ENCODE results near the gene NFE2L3.
A peak's percentile ranks its signal among the peaks of the same experiment; 100 is the strongest.
"Not testable (repeated sequence)": the region's sequence is repeated elsewhere in the genome, so short reads cannot be mapped to it uniquely, and the experiment has no call there.

The NFE2L3 gene

GRCh38 chr7:26151953-26152781 lies at the start of gene NFE2L3:
Gene NFE2L3, plus strand, starts transcription at chr7:26152198. Its CDS starts 301 bp downstream, at chr7:26152499.
- Mint-ChIP-seq H3K27ac (peak within 1 kb of the TSS; percentile 87), H3K27me3 (no peaks in the 10 kb centered on the region), H3K4me1 (peaks cover 33% of the 10 kb centered on the region), H3K36me3 (no peaks in the 10 kb centered on the region), H3K4me3 (peak within 1 kb of the TSS; percentile 93), H3K9me3 (no peaks in the 10 kb centered on the region)
- peak; percentile 75 to 77 for DNase-seq (ENCODE audit: low spot score in 2 of 2)
- peak; percentile 76 for ATAC-seq (ENCODE audit: low read depth)

GRCh38 chr7:26103596-26103995 lies 48.4 kb upstream of the NFE2L3 start:
- no peak overlapping the region for H3K4me3 Mint-ChIP-seq
- peaks cover 1% of the 10 kb centered on the region for H3K9me3 Mint-ChIP-seq
- peaks cover 14% of the 10 kb centered on the region for H3K4me1 Mint-ChIP-seq
- no peak for DNase-seq (ENCODE audit: low spot score in 2 of 2)
- no peaks in the 10 kb centered on the region for H3K36me3 Mint-ChIP-seq
- no peak for ATAC-seq (ENCODE audit: low read depth)
- H3K27ac Mint-ChIP-seq, result no peak overlapping the region
- H3K27me3 Mint-ChIP-seq, result peaks cover 1% of the 10 kb centered on the region

- no peak for DNase-seq (ENCODE audit: low spot score in 2 of 2)
- ATAC-seq (ENCODE audit: low read depth), result no peak
- Mint-ChIP-seq H3K4me1 (peaks cover 14% of the 10 kb centered on the region), H3K9me3 (peaks cover 1% of the 10 kb centered on the region), H3K27me3 (peaks cover 1% of the 10 kb centered on the region), H3K36me3 (no peaks in the 10 kb centered on the region), H3K27ac (no peak overlapping the region), H3K4me3 (no peak overlapping the region)
These were observed 46.8 kb upstream of the NFE2L3 start for GRCh38 chr7:26105236-26105635.

GRCh38 chr7:26105931-26106330 lies 46.1 kb upstream of the NFE2L3 start:
- H3K27me3 Mint-ChIP-seq, result peaks cover 1% of the 10 kb centered on the region
- no peaks in the 10 kb centered on the region for H3K36me3 Mint-ChIP-seq
- DNase-seq (ENCODE audit: low spot score in 2 of 2) (no peak), ATAC-seq (ENCODE audit: low read depth) (no peak)
- no peak overlapping the region for H3K4me3 Mint-ChIP-seq
- H3K9me3 Mint-ChIP-seq, result peaks cover 1% of the 10 kb centered on the region
- peaks cover 13% of the 10 kb centered on the region for H3K4me1 Mint-ChIP-seq
- no peak overlapping the region for H3K27ac Mint-ChIP-seq

- Mint-ChIP-seq H3K27ac (no peak overlapping the region), H3K4me3 (no peak overlapping the region), H3K4me1 (no peaks in the 10 kb centered on the region), H3K36me3 (no peaks in the 10 kb centered on the region), H3K9me3 (no peaks in the 10 kb centered on the region), H3K27me3 (no peaks in the 10 kb centered on the region)
- no peak for ATAC-seq (ENCODE audit: low read depth)
- DNase-seq (ENCODE audit: low spot score in 2 of 2), result no peak
These were observed 39.7 kb upstream of the NFE2L3 start for GRCh38 chr7:26112203-26112740.

GRCh38 chr7:26115650-26116049 lies 36.3 kb upstream of the NFE2L3 start:
- H3K4me1 Mint-ChIP-seq, result no peaks in the 10 kb centered on the region
- DNase-seq (ENCODE audit: low spot score in 2 of 2) (no peak), ATAC-seq (ENCODE audit: low read depth) (no peak)
- H3K27me3 Mint-ChIP-seq, result peaks cover 1% of the 10 kb centered on the region
- H3K9me3 Mint-ChIP-seq, result no peaks in the 10 kb centered on the region
- no peak overlapping the region for H3K4me3 Mint-ChIP-seq
- H3K36me3 Mint-ChIP-seq, result no peaks in the 10 kb centered on the region
- no peak overlapping the region for H3K27ac Mint-ChIP-seq

GRCh38 chr7:26117142-26117807 lies 34.7 kb upstream of the NFE2L3 start:
- Mint-ChIP-seq H3K4me1 (no peaks in the 10 kb centered on the region), H3K27me3 (peaks cover 1% of the 10 kb centered on the region), H3K9me3 (no peaks in the 10 kb centered on the region), H3K36me3 (no peaks in the 10 kb centered on the region), H3K27ac (no peak overlapping the region), H3K4me3 (no peak overlapping the region)
- ATAC-seq (ENCODE audit: low read depth), result no peak
- no peak for DNase-seq (ENCODE audit: low spot score in 2 of 2)

GRCh38 chr7:26117970-26118369 lies 34.0 kb upstream of the NFE2L3 start:
- H3K4me3 Mint-ChIP-seq, result no peak overlapping the region
- H3K9me3 Mint-ChIP-seq, result no peaks in the 10 kb centered on the region
- H3K4me1 Mint-ChIP-seq, result peaks cover 5% of the 10 kb centered on the region
- H3K27ac Mint-ChIP-seq, result no peak overlapping the region
- DNase-seq (ENCODE audit: low spot score in 2 of 2) (no peak), ATAC-seq (ENCODE audit: low read depth) (no peak)
- H3K36me3 Mint-ChIP-seq, result no peaks in the 10 kb centered on the region
- H3K27me3 Mint-ChIP-seq, result peaks cover 1% of the 10 kb centered on the region

GRCh38 chr7:26122745-26123144 lies 29.3 kb upstream of the NFE2L3 start:
- Mint-ChIP-seq H3K4me3 (no peak overlapping the region), H3K4me1 (peaks cover 16% of the 10 kb centered on the region), H3K9me3 (no peaks in the 10 kb centered on the region), H3K36me3 (no peaks in the 10 kb centered on the region), H3K27ac (no peak overlapping the region), H3K27me3 (peaks cover 4% of the 10 kb centered on the region)
- ATAC-seq (ENCODE audit: low read depth) (no peak), DNase-seq (ENCODE audit: low spot score in 2 of 2) (no peak)

- H3K27me3 Mint-ChIP-seq; ATAC-seq (ENCODE audit: low read depth); DNase-seq (ENCODE audit: low spot score in 2 of 2); H3K4me3 Mint-ChIP-seq; H3K36me3 Mint-ChIP-seq; H3K27ac Mint-ChIP-seq; H3K9me3 Mint-ChIP-seq: not testable (repeated sequence)
- peaks cover 17% of the 10 kb centered on the region for H3K4me1 Mint-ChIP-seq
These were observed 27.2 kb upstream of the NFE2L3 start for GRCh38 chr7:26124775-26125174.

GRCh38 chr7:26127411-26127810 lies 24.6 kb upstream of the NFE2L3 start:
- no peaks in the 10 kb centered on the region for H3K9me3 Mint-ChIP-seq
- ATAC-seq (ENCODE audit: low read depth) (peak; percentile 97), DNase-seq (ENCODE audit: low spot score in 2 of 2) (peak in 1 of 2 donors; percentile 20)
- no peaks in the 10 kb centered on the region for H3K36me3 Mint-ChIP-seq
- H3K4me1 Mint-ChIP-seq, result peaks cover 16% of the 10 kb centered on the region
- H3K27ac Mint-ChIP-seq, result peak overlapping the region; percentile 17
- H3K27me3 Mint-ChIP-seq, result peaks cover 15% of the 10 kb centered on the region
- H3K4me3 Mint-ChIP-seq, result no peak overlapping the region

GRCh38 chr7:26131056-26131589 lies 20.9 kb upstream of the NFE2L3 start:
- Mint-ChIP-seq H3K4me3 (no peak overlapping the region), H3K36me3 (no peaks in the 10 kb centered on the region), H3K27me3 (peaks cover 12% of the 10 kb centered on the region), H3K4me1 (peaks cover 7% of the 10 kb centered on the region), H3K9me3 (peaks cover 5% of the 10 kb centered on the region), H3K27ac (no peak overlapping the region)
- DNase-seq (ENCODE audit: low spot score in 2 of 2) (no peak), ATAC-seq (ENCODE audit: low read depth) (no peak)

GRCh38 chr7:26135076-26135475 lies 16.9 kb upstream of the NFE2L3 start:
- no peaks in the 10 kb centered on the region for H3K4me1 Mint-ChIP-seq
- H3K4me3 Mint-ChIP-seq, result no peak overlapping the region
- no peak overlapping the region for H3K27ac Mint-ChIP-seq
- ATAC-seq (ENCODE audit: low read depth) (no peak), DNase-seq (ENCODE audit: low spot score in 2 of 2) (no peak)
- peaks cover 12% of the 10 kb centered on the region for H3K27me3 Mint-ChIP-seq
- H3K36me3 Mint-ChIP-seq, result no peaks in the 10 kb centered on the region
- peaks cover 5% of the 10 kb centered on the region for H3K9me3 Mint-ChIP-seq

GRCh38 chr7:26135551-26135950 lies 16.4 kb upstream of the NFE2L3 start:
- Mint-ChIP-seq H3K4me3 (no peak overlapping the region), H3K9me3 (peaks cover 5% of the 10 kb centered on the region), H3K27me3 (peaks cover 11% of the 10 kb centered on the region), H3K27ac (no peak overlapping the region), H3K4me1 (no peaks in the 10 kb centered on the region), H3K36me3 (no peaks in the 10 kb centered on the region)
- DNase-seq (ENCODE audit: low spot score in 2 of 2) (no peak), ATAC-seq (ENCODE audit: low read depth) (no peak)
